ENCODE results near the gene DLG2.
A peak's percentile ranks its signal among the peaks of the same experiment; 100 is the strongest.

GRCh38 chr11:85664615-85665481 is 37.7 kb upstream of the DLG2 start, which contains the start of gene CREBZF:
- TF ChIP-seq MAZ (IDR thresholded peaks at IDR 0.05; ENCODE audit: borderline replicate concordance, low read depth, low read length) (peak; percentile 60; the same call in 1 of the 2 replicates), RFX5 (IDR thresholded peaks at IDR 0.05; ENCODE audit: low read depth, low read length) (no peak), CTCF (conservative IDR thresholded peaks at IDR 0.05; ENCODE audit: low read depth, low read length) (no peak), USF2 (IDR thresholded peaks at IDR 0.05; ENCODE audit: low read depth, low read length) (no peak), SMC3 (IDR thresholded peaks at IDR 0.05; ENCODE audit: low read depth, low read length) (no peak), POLR2A (IDR thresholded peaks at IDR 0.05; ENCODE audit: low read depth, low read length) (peak; percentile 94), ELK1 (IDR thresholded peaks at IDR 0.05; ENCODE audit: borderline replicate concordance, low read depth, low read length) (no peak)

All from IMR-90 (cell line).